GM18951 (cell line): ENCODE measurements around the gene SCGB1C1.

Experiments
- POLR2A ChIP-seq: IDR thresholded peaks from 4 replicates; pipeline ENCODE4 v1.6.1; 2011; ENCODE audit warnings: mild to moderate bottlenecking; ENCODE audit not compliant: insufficient read length, insufficient read depth; ENCODE audit errors: extremely low read depth
- in situ Hi-C: fragments of 300-500 bp; cut with MboI; formaldehyde crosslinking; loops from one replicate; pipeline ENCODE4 v1.12.0; 2022; ENCODE audit warnings: low sequenced_read_pairs, mixed read lengths, inconsistent platforms; ENCODE audit not compliant: unreplicated experiment

The SCGB1C1 gene

GRCh38 chr11:200224-201003, 7.5 kb downstream of the SCGB1C1 start:
- in situ Hi-C loops: no loop called here

GRCh38 chr11:201966-202365, 9.1 kb downstream of the SCGB1C1 start:
- no peak for TF ChIP-seq POLR2A
- in situ Hi-C loops: no loop called here

More at GRCh38 chr11:200224-201003, 7.5 kb downstream of the SCGB1C1 start:
- TF ChIP-seq POLR2A: no peak

- no peak for TF ChIP-seq POLR2A
- in situ Hi-C loops: no loop called here
These were observed 9.6 kb downstream of the SCGB1C1 start for GRCh38 chr11:202490-202889.

- in situ Hi-C loops: no loop called here
These were observed 10.4 kb downstream of the SCGB1C1 start for GRCh38 chr11:203056-203944.

GRCh38 chr11:203945-204586, 11.2 kb downstream of the SCGB1C1 start:
- in situ Hi-C loops: no loop called here
- no peak for TF ChIP-seq POLR2A

More at GRCh38 chr11:203056-203944, 10.4 kb downstream of the SCGB1C1 start:
- TF ChIP-seq POLR2A: no peak

- TF ChIP-seq POLR2A: no peak
- in situ Hi-C loops: no loop called here
These were observed 11.8 kb downstream of the SCGB1C1 start for GRCh38 chr11:204587-205109.

- in situ Hi-C loops: no loop called here
- no peak for TF ChIP-seq POLR2A
These were observed 12.5 kb downstream of the SCGB1C1 start for GRCh38 chr11:205221-206001.

GRCh38 chr11:206002-206384, 13.1 kb downstream of the SCGB1C1 start:
- no peak for TF ChIP-seq POLR2A
- in situ Hi-C loops: no loop called here

GRCh38 chr11:206526-207207, 13.8 kb downstream of the SCGB1C1 start:
- TF ChIP-seq POLR2A: no peak
- in situ Hi-C loops: no loop called here

- TF ChIP-seq POLR2A: peak; percentile 94
- in situ Hi-C loops: no loop called here
These were observed 14.5 kb downstream of the SCGB1C1 start, which contains the start of the genes BET1L and RIC8A for GRCh38 chr11:207208-207862. Gene BET1L (minus strand): TSS chr11:207399. CDS start chr11:207321, 78 bp downstream. Gene RIC8A (plus strand): TSS chr11:207708. CDS start chr11:208855, 1,147 bp downstream.

- no peak for TF ChIP-seq POLR2A
- in situ Hi-C loops: no loop called here
These were observed 14.9 kb downstream of the SCGB1C1 start for GRCh38 chr11:207863-208180.

- peak; percentile 87 for TF ChIP-seq POLR2A
- in situ Hi-C loops: no loop called here
These were observed 15.5 kb downstream of the SCGB1C1 start for GRCh38 chr11:208181-208916.
